ENCODE results near the gene GRB10.

The GRB10 gene

GRCh38 chr7:50662996-50663395, 119.7 kb downstream of the GRB10 start:
- Histone ChIP-seq H3K9me3 (ENCODE audit: severe bottlenecking) (no peaks in the 10 kb centered on the region), H3K4me3 (ENCODE audit: low read depth, low read length) (no peak overlapping the region), H3K27ac (no peak overlapping the region), H3K36me3 (no peaks in the 10 kb centered on the region), H3K27me3 (ENCODE audit: insufficient read depth, low read depth, severe bottlenecking) (no peaks in the 10 kb centered on the region)
- TF ChIP-seq CTCF (IDR thresholded peaks at IDR 0.05; ENCODE audit: low read depth, low read length), result no peak
- DNase-seq, result no peak

- H3K4me3 ChIP-seq (ENCODE audit: low read depth, low read length), result no peak overlapping the region
- TF ChIP-seq CTCF (IDR thresholded peaks at IDR 0.05; ENCODE audit: low read depth, low read length), result no peak
Observed at GRCh38 chr7:50662041-50662694, 120.5 kb downstream of the GRB10 start.

GRCh38 chr7:50661345-50662040, 121.2 kb downstream of the GRB10 start:
- no peak overlapping the region for H3K4me3 ChIP-seq (ENCODE audit: low read depth, low read length)
- no peaks in the 10 kb centered on the region for H3K9me3 ChIP-seq (ENCODE audit: severe bottlenecking)
- TF ChIP-seq CTCF (IDR thresholded peaks at IDR 0.05; ENCODE audit: low read depth, low read length), result no peak
- no peaks in the 10 kb centered on the region for H3K36me3 ChIP-seq
- no peak overlapping the region for H3K27ac ChIP-seq
- no peak for DNase-seq
- H3K27me3 ChIP-seq (ENCODE audit: insufficient read depth, low read depth, severe bottlenecking), result no peaks in the 10 kb centered on the region

More at GRCh38 chr7:50662041-50662694, 120.5 kb downstream of the GRB10 start:
- Histone ChIP-seq H3K27ac (no peak overlapping the region), H3K36me3 (no peaks in the 10 kb centered on the region), H3K27me3 (ENCODE audit: insufficient read depth, low read depth, severe bottlenecking) (no peaks in the 10 kb centered on the region), H3K9me3 (ENCODE audit: severe bottlenecking) (no peaks in the 10 kb centered on the region)
- DNase-seq, result no peak

GRCh38 chr7:50660830-50661175, 121.9 kb downstream of the GRB10 start:
- H3K36me3 ChIP-seq, result no peaks in the 10 kb centered on the region

GRCh38 chr7:50660040-50660829, 122.5 kb downstream of the GRB10 start:
- no peak overlapping the region for H3K27ac ChIP-seq
- no peaks in the 10 kb centered on the region for H3K27me3 ChIP-seq (ENCODE audit: insufficient read depth, low read depth, severe bottlenecking)
- no peaks in the 10 kb centered on the region for H3K36me3 ChIP-seq
- no peak for DNase-seq
- TF ChIP-seq CTCF (IDR thresholded peaks at IDR 0.05; ENCODE audit: low read depth, low read length), result no peak
- no peak overlapping the region for H3K4me3 ChIP-seq (ENCODE audit: low read depth, low read length)
- H3K9me3 ChIP-seq (ENCODE audit: severe bottlenecking), result no peaks in the 10 kb centered on the region

More at GRCh38 chr7:50660830-50661175, 121.9 kb downstream of the GRB10 start:
- Histone ChIP-seq H3K27ac (no peak overlapping the region), H3K27me3 (ENCODE audit: insufficient read depth, low read depth, severe bottlenecking) (no peaks in the 10 kb centered on the region), H3K4me3 (ENCODE audit: low read depth, low read length) (no peak overlapping the region), H3K9me3 (ENCODE audit: severe bottlenecking) (no peaks in the 10 kb centered on the region)
- no peak for DNase-seq
- TF ChIP-seq CTCF (IDR thresholded peaks at IDR 0.05; ENCODE audit: low read depth, low read length), result no peak
